ENCODE measurements around the gene CNTNAP2. TPM values are rescaled to one million over a fixed set of nuclear protein-coding genes. Genes with fewer than 3 reads are reported as not detected.

CNTNAP2 gene
- total RNA-seq, 4 donors from 2014 or later: 0.42 to 0.71 TPM; not detected in 2

- intact Hi-C loops (cut with DNase I; ENCODE audit: low total_unique reads): no loop called here
- no peak for DNase-seq (ENCODE audit: low spot score in 2 of 2)
- TF ChIP-seq CTCF (IDR thresholded peaks at IDR 0.05) (no peak), POLR2A (IDR thresholded peaks at IDR 0.05) (no peak)
- no peak overlapping the region for H3K4me3 ChIP-seq (ENCODE audit: low read depth, poor library complexity, severe bottlenecking)
Measured at GRCh38 chr7:147472556-147472955, 1356.0 kb downstream of the CNTNAP2 start.

GRCh38 chr7:147474862-147475261 is 1358.3 kb downstream of the CNTNAP2 start:
- no peak overlapping the region for H3K4me3 ChIP-seq (ENCODE audit: low read depth, poor library complexity, severe bottlenecking)
- intact Hi-C loops (cut with DNase I; ENCODE audit: low total_unique reads): no loop called here
- 30 to 37% methylated on average over 4 of the region's 4 CpGs for WGBS, 2 donors
- DNase-seq (ENCODE audit: low spot score in 2 of 2): no peak
- TF ChIP-seq CTCF (IDR thresholded peaks at IDR 0.05): no peak
- TF ChIP-seq POLR2A (IDR thresholded peaks at IDR 0.05): no peak

- no peak for DNase-seq (ENCODE audit: low spot score in 2 of 2)
- intact Hi-C loops (cut with DNase I; ENCODE audit: low total_unique reads): no loop called here
- WGBS, 2 donors: 77 to 84% methylated on average over 3 of the region's 3 CpGs
- TF ChIP-seq POLR2A (IDR thresholded peaks at IDR 0.05) (no peak), CTCF (IDR thresholded peaks at IDR 0.05) (no peak)
- H3K4me3 ChIP-seq (ENCODE audit: low read depth, poor library complexity, severe bottlenecking): no peak overlapping the region
Measured at GRCh38 chr7:147477526-147477925, 1360.9 kb downstream of the CNTNAP2 start.

- 39 to 49% methylated on average over 3 of the region's 3 CpGs for WGBS, 2 donors
Measured at GRCh38 chr7:147478796-147479195, 1362.2 kb downstream of the CNTNAP2 start.

GRCh38 chr7:147483634-147484292 is 1367.2 kb downstream of the CNTNAP2 start:
- no peak overlapping the region for H3K4me3 ChIP-seq (ENCODE audit: low read depth, poor library complexity, severe bottlenecking)
- WGBS, 2 donors: 76 to 79% methylated on average over 6 of the region's 6 CpGs
- no peak for DNase-seq (ENCODE audit: low spot score in 2 of 2)
- TF ChIP-seq POLR2A (IDR thresholded peaks at IDR 0.05) (no peak), CTCF (IDR thresholded peaks at IDR 0.05) (no peak)
- intact Hi-C loops (cut with DNase I; ENCODE audit: low total_unique reads): no loop called here

More at GRCh38 chr7:147478796-147479195, 1362.2 kb downstream of the CNTNAP2 start:
- TF ChIP-seq POLR2A (IDR thresholded peaks at IDR 0.05) (no peak), CTCF (IDR thresholded peaks at IDR 0.05) (no peak)
- DNase-seq (ENCODE audit: low spot score in 2 of 2): no peak
- intact Hi-C loops (cut with DNase I; ENCODE audit: low total_unique reads): no loop called here
- no peak overlapping the region for H3K4me3 ChIP-seq (ENCODE audit: low read depth, poor library complexity, severe bottlenecking)

- no peak for DNase-seq (ENCODE audit: low spot score in 2 of 2)
- WGBS, 2 donors: 57 to 58% methylated on average over 4 of the region's 4 CpGs
- intact Hi-C loops (cut with DNase I; ENCODE audit: low total_unique reads): no loop called here
- no peak for TF ChIP-seq POLR2A (IDR thresholded peaks at IDR 0.05)
- no peak for TF ChIP-seq CTCF (IDR thresholded peaks at IDR 0.05)
- H3K4me3 ChIP-seq (ENCODE audit: low read depth, poor library complexity, severe bottlenecking): no peak overlapping the region
Measured at GRCh38 chr7:147485660-147486210, 1369.1 kb downstream of the CNTNAP2 start.

Data from lower leg skin (tissue), 4 donors.